Measurements from ENCODE around the gene MGAT4B.

Gene MGAT4B

GRCh38 chr5:179814090-179814489 lies 7.4 kb upstream of the MGAT4B start:
- Histone ChIP-seq H3K4me1 (peaks cover 14 to 29% (median 22%) of the 10 kb centered on the region in 4 donors), H3K36me3 (peaks cover 0 to 13% (median 0%) of the 10 kb centered on the region in 3 donors), H3K27me3 (no peaks in the 10 kb centered on the region), H3K9me3 (no peaks in the 10 kb centered on the region), H3K27ac (no peak overlapping the region), H3K4me3 (no peak overlapping the region)
- DNase-seq, result no peak
- intact Hi-C loops (cut with DNase I; ENCODE audit: low total_unique reads), result no loop called here
- TF ChIP-seq CTCF (IDR thresholded peaks at IDR 0.05), result no peak

GRCh38 chr5:179812997-179813607 lies 6.4 kb upstream of the MGAT4B start:
- TF ChIP-seq CTCF (IDR thresholded peaks at IDR 0.05), result no peak
- no peaks in the 10 kb centered on the region for H3K9me3 ChIP-seq
- H3K27ac ChIP-seq, result no peak overlapping the region
- H3K4me3 ChIP-seq, result no peak overlapping the region
- intact Hi-C loops (cut with DNase I; ENCODE audit: low total_unique reads), result no loop called here
- H3K4me1 ChIP-seq, result peaks cover 8 to 22% (median 15%) of the 10 kb centered on the region in 4 donors
- DNase-seq, result no peak
- no peaks in the 10 kb centered on the region for H3K27me3 ChIP-seq
- H3K36me3 ChIP-seq, result peaks cover 0 to 13% (median 0%) of the 10 kb centered on the region in 3 donors

GRCh38 chr5:179812135-179812825 lies 5.6 kb upstream of the MGAT4B start:
- H3K27ac ChIP-seq, result no peak overlapping the region
- H3K4me3 ChIP-seq, result no peak overlapping the region
- peaks cover 8 to 22% (median 16%) of the 10 kb centered on the region in 4 donors for H3K4me1 ChIP-seq
- intact Hi-C loops (cut with DNase I; ENCODE audit: low total_unique reads), result no loop called here
- H3K27me3 ChIP-seq, result no peaks in the 10 kb centered on the region
- H3K9me3 ChIP-seq, result no peaks in the 10 kb centered on the region
- peak in 1 of 2 donors; percentile 57 for DNase-seq
- no peak for TF ChIP-seq CTCF (IDR thresholded peaks at IDR 0.05)
- peaks cover 0 to 13% (median 0%) of the 10 kb centered on the region in 3 donors for H3K36me3 ChIP-seq

GRCh38 chr5:179805529-179806249 lies 977 bp downstream of the MGAT4B start:
- Histone ChIP-seq H3K36me3 (peaks cover 5 to 10% (median 8%) of the 10 kb centered on the region in 3 donors), H3K4me1 (peaks cover 0 to 53% (median 45%) of the 10 kb centered on the region in 4 donors), H3K27me3 (no peaks in the 10 kb centered on the region), H3K9me3 (no peaks in the 10 kb centered on the region), H3K4me3 (peak overlapping the region; percentile 86 to 99), H3K27ac (peak overlapping the region; percentile 94 to 96)
- intact Hi-C loops (cut with DNase I; ENCODE audit: low total_unique reads), result loop anchor here (5.0 kb wide), 1 partner anchor 102 kb away; the partner anchor contains the start of gene TBC1D9B
- TF ChIP-seq CTCF (IDR thresholded peaks at IDR 0.05), result no peak
- DNase-seq, result peak in 1 of 2 donors; percentile 75

- H3K36me3 ChIP-seq, result peaks cover 10 to 16% (median 13%) of the 10 kb centered on the region in 3 donors
- H3K4me3 ChIP-seq, result peak overlapping the region; percentile 86 to 99
- peak in 1 of 2 donors; percentile 67 for DNase-seq
- H3K27ac ChIP-seq, result peak overlapping the region; percentile 94 to 96
- intact Hi-C loops (cut with DNase I; ENCODE audit: low total_unique reads), result loop anchor here (5.0 kb wide), 1 partner anchor 102 kb away; the partner anchor contains the start of gene TBC1D9B
- TF ChIP-seq CTCF (IDR thresholded peaks at IDR 0.05), result no peak
- no peaks in the 10 kb centered on the region for H3K9me3 ChIP-seq
- H3K27me3 ChIP-seq, result no peaks in the 10 kb centered on the region
- H3K4me1 ChIP-seq, result peaks cover 0 to 53% (median 45%) of the 10 kb centered on the region in 4 donors
Observed at GRCh38 chr5:179805070-179805528, 1.6 kb downstream of the MGAT4B start.
